Activated CD8-positive, alpha-beta memory T cell treated with anti-CD3 and anti-CD28 coated beads, Interleukin-2, amount 50 U/mL, for 24 hours (primary cell): ENCODE measurements around the gene MYCBPAP.

ENCODE experiments used
- DNase-seq: peaks from one replicate; pipeline ENCODE4 v3.0.0-alpha.2; 2020; ENCODE audit errors: extremely low read depth

Gene MYCBPAP

DNA sequence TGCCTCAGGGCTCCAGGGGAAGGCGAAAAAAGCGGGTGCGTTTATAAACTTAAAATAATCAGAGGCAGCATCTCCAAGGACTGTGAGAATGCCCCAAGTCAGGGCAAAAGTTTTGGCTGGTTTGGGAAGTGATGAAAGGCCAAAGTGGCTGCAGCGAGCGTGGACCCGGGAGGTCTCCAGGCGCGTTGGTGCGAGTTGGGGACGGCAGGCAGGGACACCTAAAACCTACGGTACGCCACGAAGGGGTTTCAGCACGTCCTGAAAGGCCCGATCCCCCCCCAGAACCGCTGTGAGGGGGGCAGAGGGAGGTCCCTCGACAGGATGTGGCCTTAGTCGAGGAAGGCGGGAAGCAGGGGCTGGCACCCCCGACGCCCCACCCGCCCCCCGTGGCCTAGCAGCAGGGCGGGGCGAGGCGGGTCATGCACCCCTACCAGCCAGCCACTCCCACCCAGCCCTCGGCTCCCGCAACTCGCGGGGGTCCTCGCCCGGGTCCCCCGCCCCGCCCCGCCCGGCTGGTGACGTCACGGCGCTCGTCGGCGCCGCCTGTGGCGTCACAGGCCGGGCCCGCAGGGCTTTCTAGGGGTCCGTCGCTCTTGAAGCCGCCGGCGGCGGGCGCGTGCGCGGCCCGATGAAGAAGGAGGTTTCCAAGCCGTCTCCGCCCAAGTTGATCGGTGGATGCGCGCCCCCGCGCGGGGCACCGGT lies at the start of gene MYCBPAP:
TSS of gene MYCBPAP (plus strand) at position 569 of the 702 bp plus-strand sequence. CDS start 236 bp downstream, outside the sequence.
- DNase-seq = peak; percentile 67

DNA sequence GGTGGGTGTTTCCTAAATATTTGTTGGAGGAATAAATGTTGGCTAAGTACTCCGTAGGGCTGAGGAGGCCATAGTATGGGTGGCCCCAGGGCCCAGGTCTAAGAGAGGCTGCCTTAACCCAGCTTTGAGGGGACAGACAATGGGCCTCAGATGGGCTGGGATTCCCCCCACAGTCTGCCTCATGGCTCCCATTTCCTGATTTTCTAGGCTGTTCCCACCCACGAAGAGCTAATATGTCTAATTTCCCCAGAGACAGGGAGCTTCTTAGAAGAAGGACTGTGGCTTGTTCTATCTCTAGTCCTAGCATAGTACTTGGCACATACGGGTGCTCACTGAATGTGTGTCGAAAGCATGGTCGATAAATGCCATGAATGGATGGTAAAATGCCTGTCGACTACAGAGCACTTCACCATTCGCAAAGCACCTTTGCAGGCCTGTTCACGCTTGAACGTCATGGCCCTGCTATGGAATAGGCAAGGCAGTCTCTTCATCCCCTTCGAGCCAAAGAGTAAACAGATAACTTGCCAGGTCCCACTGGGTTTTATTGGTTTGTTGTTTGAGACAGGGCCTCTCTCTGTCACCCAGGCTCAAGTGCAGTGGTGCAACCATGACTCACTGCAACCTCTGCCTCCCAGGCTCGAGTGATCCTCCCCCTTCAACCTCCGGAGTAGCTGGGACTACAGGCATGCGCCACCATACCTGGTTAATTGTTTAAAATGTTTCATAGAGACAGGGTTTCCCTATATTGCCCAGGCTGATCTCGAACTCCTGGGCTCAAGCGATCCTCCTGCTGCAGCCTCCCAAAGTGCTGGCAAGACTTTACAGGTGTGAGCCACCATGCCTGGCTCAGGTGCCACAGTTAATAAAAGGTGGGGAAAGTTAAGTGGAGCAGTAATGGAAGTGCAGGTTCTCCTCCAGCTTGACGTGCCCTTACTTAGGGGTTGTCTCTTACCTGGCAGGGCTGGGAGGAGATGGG lies 49.2 kb upstream of the MYCBPAP start:
- DNase-seq = no peak

- no peak for DNase-seq
Measured at GRCh38 chr17:50459756-50460155, 48.5 kb upstream of the MYCBPAP start.

DNA sequence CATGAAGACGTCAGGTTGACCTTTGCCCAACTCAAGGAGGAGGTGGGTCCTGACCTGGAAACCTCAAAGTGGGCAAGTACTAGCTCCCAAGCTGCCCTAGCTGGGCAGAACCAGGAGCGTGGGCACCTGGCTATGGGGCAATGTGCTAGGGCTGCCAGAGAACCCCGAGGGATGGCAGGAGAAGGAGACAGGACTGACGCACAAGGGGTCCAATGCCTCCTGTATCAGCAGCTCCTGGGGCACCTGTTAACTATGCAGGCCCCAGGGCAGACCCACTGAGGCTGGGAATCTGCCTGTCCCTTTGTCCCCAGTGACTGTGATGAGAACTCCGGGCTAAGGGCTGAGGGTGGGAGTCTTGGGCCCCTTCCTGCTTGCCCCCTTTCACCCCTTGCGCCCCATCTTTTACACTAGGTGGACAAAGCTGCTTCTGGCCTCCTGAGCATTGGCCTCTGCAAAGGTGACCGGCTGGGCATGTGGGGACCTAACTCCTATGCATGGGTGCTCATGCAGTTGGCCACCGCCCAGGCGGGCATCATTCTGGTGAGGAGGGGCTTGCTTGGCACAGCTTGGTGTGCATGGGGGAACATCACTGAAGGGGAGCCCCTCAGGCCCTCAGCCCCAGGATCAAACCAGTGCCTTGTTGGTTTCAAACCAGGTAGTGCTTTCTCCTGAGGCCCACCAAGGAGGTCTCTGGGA lies 47.3 kb upstream of the MYCBPAP start:
- DNase-seq = no peak

DNA sequence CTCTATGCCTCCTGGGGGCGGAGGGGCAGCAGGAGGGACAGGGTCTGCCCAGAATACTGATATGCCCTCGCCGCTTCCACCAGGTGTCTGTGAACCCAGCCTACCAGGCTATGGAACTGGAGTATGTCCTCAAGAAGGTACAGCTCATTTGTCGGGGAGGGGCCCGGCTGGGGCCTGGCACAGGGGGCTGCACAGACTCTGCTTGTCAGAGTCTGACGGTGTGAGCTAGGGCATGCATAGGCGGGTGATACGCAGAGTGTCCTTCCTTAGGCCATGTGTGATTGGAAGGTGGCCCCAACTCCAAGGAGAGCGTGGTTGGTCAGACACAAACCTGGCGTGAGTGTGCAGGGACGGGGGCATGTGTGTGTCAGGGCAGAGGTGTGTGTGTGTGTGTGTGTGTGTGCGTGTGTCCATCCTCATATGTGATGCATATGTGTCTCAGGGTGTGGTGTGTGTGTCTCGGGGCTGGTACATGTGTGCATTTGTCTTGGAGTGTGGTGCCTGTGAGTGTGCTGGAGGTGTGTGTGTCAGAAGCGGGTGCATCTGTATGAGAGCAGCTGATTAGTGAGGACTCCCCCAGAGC lies 46.6 kb upstream of the MYCBPAP start:
- DNase-seq = no peak

DNA sequence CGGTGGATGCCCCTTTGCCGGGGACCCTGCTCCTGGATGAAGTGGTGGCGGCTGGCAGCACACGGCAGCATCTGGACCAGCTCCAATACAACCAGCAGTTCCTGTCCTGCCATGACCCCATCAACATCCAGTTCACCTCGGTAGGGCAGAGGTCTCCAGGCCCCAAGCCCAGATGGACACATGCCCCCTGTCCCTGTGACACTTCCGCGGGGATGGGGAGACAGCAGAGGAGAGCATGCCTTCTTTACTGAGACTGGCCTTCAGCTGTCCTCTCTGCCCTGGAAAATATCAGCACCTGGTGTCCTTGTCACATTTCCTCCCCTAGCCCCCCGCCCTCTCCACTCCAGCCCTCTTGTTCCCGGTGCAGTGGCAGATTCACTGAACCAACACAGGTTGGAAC lies 45.8 kb upstream of the MYCBPAP start:
- no peak for DNase-seq

DNA sequence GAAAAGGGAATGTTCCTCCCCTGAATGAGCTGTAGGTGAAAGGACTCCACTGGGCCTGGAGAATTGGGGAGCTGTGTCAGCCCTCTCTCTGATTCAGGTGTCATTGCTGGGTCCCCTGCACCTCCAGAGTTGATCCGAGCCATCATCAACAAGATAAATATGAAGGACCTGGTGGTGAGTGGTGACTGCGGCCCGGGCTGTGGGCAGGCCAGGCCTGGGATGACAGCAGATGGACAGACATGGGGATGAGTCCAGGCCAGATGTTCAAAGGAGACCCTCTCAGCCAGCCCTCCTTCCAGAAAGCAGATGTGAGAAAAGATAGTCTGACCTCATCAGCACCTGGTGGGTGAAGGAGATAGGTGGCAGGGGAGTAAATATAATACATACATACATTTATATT lies 44.1 kb upstream of the MYCBPAP start:
- no peak for DNase-seq

DNA sequence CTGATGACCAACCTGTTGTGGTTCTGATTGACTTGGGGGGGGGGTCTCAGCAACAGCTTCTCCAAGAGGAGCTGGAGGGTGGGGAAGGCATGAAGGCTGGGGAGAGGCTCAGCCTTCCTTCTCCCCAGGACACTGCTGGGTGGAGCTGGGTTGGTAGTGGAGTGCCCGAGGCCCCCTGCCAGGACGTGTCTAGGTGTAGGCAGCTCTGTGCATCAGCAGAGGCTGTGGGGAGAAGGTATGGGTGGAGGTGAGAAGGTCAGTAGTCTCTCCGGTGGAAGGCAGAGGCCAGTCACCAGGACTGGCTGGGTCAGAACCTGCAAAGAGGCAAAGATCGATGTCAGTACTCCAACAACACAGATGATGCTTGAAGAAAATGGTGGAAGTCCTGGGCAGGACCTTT lies 43.5 kb upstream of the MYCBPAP start:
- DNase-seq = no peak

DNA sequence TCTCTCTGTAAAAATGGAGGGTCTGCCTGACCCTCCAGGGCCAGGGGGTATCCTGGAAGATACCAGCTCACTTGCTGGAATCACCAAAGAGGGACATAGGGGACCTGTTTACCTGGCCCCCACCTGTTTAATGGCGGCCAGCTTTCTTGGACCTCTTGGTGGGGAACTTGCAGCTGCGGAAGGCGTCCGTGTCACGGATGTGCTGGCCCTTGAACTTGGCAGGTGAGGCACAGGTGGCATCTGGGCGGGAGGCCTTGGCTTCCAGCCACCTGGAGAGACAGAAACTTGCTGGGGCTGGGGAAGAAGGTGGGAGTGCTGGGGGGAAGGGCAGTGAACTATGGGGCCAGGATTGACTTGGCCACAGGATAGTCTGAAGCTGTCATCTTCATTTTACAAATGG lies 43.1 kb upstream of the MYCBPAP start:
- DNase-seq = no peak

DNA sequence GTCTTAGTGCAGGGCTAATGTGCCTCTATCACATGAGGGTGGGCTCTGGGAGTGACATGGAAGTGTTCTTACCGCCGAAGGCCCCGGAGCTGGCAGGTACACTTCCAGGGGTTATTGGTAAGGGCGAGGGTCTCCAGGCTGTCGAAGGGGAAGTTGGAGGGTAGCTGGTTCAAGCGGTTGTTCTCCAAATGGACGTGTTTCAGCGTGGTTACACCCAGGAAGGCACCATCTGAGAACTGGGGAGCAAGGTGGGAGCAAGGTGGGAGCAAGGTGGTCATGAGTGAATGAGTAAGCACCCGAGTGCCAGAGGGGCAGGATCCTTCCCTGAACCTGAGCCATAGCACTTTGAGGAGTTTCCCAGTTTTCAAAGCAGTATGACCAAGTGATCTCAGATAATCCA lies 42.6 kb upstream of the MYCBPAP start:
- no peak for DNase-seq

DNA sequence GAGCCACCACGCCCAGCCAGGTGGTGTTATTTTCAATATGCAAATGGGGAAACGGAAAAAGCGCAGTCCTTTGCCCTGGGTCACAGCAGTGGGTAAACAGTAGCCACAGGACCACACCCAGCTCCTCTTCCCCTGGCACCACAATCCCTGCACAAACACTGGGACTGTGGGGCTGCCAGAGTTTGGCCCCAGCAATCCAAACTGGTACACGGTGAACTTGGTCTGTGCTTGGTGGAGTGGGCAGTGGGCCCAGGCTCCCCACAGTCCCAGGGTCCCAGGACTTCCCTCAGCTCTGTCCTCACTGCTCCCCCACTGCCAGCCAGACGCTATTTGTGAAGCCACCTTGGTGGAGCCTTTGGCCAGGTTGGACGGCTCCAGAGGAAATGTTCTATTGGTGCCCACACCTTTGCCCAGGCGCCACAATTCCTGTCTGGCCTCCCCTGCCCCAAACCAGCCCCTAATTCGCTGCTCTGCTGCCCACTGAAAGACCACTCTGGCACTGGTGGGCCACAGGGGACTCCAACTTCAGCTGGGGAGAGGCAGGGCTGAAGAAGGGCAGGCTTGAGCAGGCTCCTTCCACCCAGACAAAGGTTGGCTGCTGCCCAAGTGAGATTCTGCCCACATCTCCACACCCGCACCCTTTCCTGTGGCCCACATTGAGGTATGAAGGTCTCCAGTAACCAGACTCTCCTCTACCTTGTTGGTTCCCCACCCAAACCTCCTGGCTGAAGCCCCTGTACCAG lies 41.7 kb upstream of the MYCBPAP start:
- DNase-seq = no peak

GRCh38 chr17:50467114-50467854 lies 41.0 kb upstream of the MYCBPAP start:
- no peak for DNase-seq

DNA sequence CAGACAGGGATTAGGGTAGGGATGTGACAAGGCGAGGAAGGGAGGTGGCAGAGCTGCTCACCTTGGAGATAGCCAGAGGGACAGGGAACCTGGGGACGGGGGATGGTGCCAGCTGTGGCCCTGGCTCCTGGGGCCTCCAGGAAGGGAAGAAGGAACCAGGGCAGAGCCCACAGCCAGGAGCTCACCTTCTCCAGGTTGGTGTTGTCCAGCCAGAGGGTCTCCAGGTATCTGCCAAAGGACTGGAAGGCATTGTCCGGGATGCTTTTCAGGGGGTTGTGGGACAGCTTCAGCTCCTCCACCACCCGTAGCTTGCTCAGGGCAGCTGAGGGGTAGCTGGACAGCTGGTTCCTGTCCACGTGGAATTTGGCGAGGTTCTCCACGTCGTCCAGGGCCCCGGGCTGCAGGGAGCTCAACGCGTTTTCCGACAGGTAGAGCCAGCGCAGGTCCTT lies 40.4 kb upstream of the MYCBPAP start:
- no peak for DNase-seq

DNA sequence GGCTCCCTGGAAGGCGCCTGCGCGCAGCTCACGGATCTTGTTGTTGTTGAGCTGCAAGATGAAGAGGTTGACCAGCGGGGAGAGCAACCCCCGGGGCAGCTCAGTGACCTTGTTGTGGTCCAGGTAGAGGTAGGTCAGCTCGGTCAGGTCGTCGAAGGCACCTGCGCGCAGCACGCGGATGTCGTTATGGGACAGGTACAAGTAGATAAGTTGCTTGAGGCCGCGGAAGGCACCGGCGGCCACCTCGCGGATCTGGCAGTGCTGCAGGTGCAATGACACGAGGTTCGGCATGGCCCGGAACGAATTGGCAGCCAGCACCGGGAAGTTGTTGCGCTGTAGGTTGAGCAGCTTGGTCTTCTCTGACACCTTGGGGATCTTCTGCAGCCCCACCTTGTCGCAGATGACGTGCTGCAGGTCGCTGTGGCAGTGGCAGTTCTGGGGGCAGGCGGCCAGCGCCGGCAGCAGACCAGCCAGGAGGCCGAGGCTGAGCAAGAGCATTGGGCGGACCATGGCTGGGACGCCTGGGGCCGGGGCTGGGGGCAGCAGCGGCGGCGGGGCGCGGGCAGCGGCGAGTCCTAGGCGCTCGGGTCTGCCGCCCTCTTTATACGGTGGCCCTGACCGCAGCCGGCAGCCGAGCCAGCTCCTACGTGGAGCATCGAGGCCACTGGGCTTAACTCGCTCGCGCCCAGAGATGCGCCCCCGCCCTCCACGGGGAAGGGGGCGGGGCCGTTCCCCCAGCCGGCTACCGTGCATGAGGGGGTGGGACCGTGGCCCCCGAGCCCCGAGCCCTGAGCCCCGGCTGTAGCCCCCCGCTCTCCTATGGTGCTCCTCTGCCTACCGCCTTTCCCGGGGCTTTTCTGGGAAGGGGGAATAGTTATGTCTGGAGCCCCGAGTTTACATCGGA lies 39.7 kb upstream of the MYCBPAP start, which contains the start of gene CHAD:
TSS of gene CHAD (minus strand) at position 577 of the 904 bp plus-strand sequence. CDS start at position 510, 67 bp downstream.
- no peak for DNase-seq

- DNase-seq = no peak
Measured at GRCh38 chr17:50469208-50469605, 39.0 kb upstream of the MYCBPAP start.

GRCh38 chr17:50469671-50470305 lies 38.5 kb upstream of the MYCBPAP start:
- DNase-seq = no peak

- no peak for DNase-seq
Measured at GRCh38 chr17:50470426-50470825, 37.8 kb upstream of the MYCBPAP start.

- DNase-seq = no peak
Measured at GRCh38 chr17:50471009-50471905, 37.0 kb upstream of the MYCBPAP start.
